ENCODE data around the gene PADI4.

- no peak for TF ChIP-seq POLR2A (IDR thresholded peaks at IDR 0.05)
- no peak for TF ChIP-seq POLR2AphosphoS5 (IDR thresholded peaks at IDR 0.05; ENCODE audit: insufficient read depth in 1 of 2, low read depth in 1 of 2)
Measured at GRCh38 chr1:17306407-17306806, 1.6 kb upstream of the PADI4 start.
